A673 (cell line): ENCODE data around the gene POLR1H.
"Not testable (repeated sequence)": the region's sequence is repeated elsewhere in the genome, so short reads cannot be mapped to it uniquely, and the experiment has no call there.

ENCODE experiments used
- CTCF ChIP-seq: fragments of 300-800, 200-600 bp; sonication (generic); conservative IDR thresholded peaks from 2 replicates; pipeline ENCODE4 v1.5.1; 2017; ENCODE audit warnings: low read depth, mild to moderate bottlenecking, antibody characterized with exemption, low read length, moderate library complexity, mixed read lengths
- EZH2 ChIP-seq: fragments of 200-600 bp; sonication (generic); IDR thresholded peaks from 2 replicates; pipeline ENCODE4 v1.6.1; 2017; ENCODE audit warnings: borderline replicate concordance, low read depth, mild to moderate bottlenecking, mixed read lengths, antibody characterized with exemption, low read length; ENCODE audit not compliant: poor library complexity, severe bottlenecking

GRCh38 chr6:30022712-30023111, 38.4 kb upstream of the POLR1H start:
- not testable (repeated sequence) for TF ChIP-seq CTCF, EZH2
